ENCODE data around the gene RNF138. TPM values are rescaled to one million over a fixed set of nuclear protein-coding genes. Genes with fewer than 3 reads are reported as not detected.
"Not testable (repeated sequence)": the region's sequence is repeated elsewhere in the genome, so short reads cannot be mapped to it uniquely, and the experiment has no call there.

RNF138 gene
- total RNA-seq, 5 donors from 2014 or later (not counting 1 experiment from before 2014, with no cell fraction given), result 61.3 to 103 (median 67.5) TPM

GRCh38 chr18:32081881-32082280 lies 9.8 kb upstream of the RNF138 start:
- H3K4me1 Mint-ChIP-seq, result peaks cover 29 to 35% (median 33%) of the 10 kb centered on the region in 3 donors
- CTCF ChIA-PET, result no interaction called here
- H3K27ac ChIP-seq (ENCODE audit: low read length), result no peak overlapping the region
- POLR2A ChIA-PET, result no interaction called here
- DNase-seq, result no peak
- H3K27ac Mint-ChIP-seq, result no peak overlapping the region
- H3K4me1 ChIP-seq (ENCODE audit: control insufficient read depth in 1 of 2, extremely low read depth in 1 of 2, insufficient read depth in 2 of 2, low read length in 2 of 2), result peaks cover 19 to 26% of the 10 kb centered on the region in 2 experiments
- ATAC-seq (replicated peaks in 1 of 4), result no peak
- H3K4me3 ChIP-seq (ENCODE audit: control insufficient read depth in 1 of 2, extremely low read depth in 1 of 2, low read length in 1 of 2), result no peak overlapping the region
- no peaks in the 10 kb centered on the region for H3K9me3 Mint-ChIP-seq
- no peaks in the 10 kb centered on the region for H3K36me3 ChIP-seq (ENCODE audit: control insufficient read depth in 2 of 2, extremely low read depth in 1 of 2, insufficient read depth in 1 of 2, low read length in 1 of 2)
- peaks cover 20% of the 10 kb centered on the region for H3K36me3 Mint-ChIP-seq
- H3K27me3 Mint-ChIP-seq, result peaks cover 0 to 1% of the 10 kb centered on the region in 2 donors
- no CpG with 5 or more reads among the region's 1 CpG for WGBS (ENCODE audit: insufficient coverage)
- no peaks in the 10 kb centered on the region for H3K9me3 ChIP-seq
- no peak overlapping the region for H3K4me3 Mint-ChIP-seq
- H3K27me3 ChIP-seq (replicated peaks in 1 of 2; ENCODE audit: control insufficient read depth in 2 of 2, extremely low read depth in 1 of 2, insufficient read depth in 2 of 2, low read length in 1 of 2), result no peaks in the 10 kb centered on the region

DNA sequence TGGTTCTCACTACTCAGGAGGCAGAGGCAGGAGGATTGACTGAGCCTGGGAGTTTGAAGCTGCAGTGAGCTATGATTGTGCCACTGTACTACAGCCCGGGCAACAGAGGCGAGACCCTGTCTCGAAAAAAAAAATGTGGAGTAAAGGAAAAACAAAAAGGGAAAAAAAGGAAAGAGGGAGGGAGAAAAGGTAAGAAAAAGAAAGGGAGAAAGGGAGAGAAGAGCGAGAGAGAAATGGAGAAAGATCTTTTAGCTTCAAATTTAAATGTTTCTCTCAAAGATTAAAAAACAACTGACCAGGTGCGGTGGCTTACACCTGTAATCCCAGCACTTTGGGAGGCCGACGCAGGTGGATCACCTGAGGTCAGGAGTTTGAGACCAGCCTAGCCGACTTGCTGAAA lies 7.9 kb upstream of the RNF138 start:
- no peaks in the 10 kb centered on the region for H3K27me3 ChIP-seq (replicated peaks in 1 of 2; ENCODE audit: control insufficient read depth in 2 of 2, extremely low read depth in 1 of 2, insufficient read depth in 2 of 2, low read length in 1 of 2)
- no peaks in the 10 kb centered on the region for H3K36me3 ChIP-seq (ENCODE audit: control insufficient read depth in 2 of 2, extremely low read depth in 1 of 2, insufficient read depth in 1 of 2, low read length in 1 of 2)
- Mint-ChIP-seq H3K27me3 (peaks cover 0 to 1% of the 10 kb centered on the region in 2 donors), H3K27ac (peak overlapping the region; percentile 87 to 96), H3K36me3 (peaks cover 18% of the 10 kb centered on the region), H3K4me3 (peak overlapping the region in 1 of 3 donors; percentile 4), H3K4me1 (peaks cover 36 to 44% (median 39%) of the 10 kb centered on the region in 3 donors), H3K9me3 (no peaks in the 10 kb centered on the region)
- no peaks in the 10 kb centered on the region for H3K9me3 ChIP-seq
- peaks cover 19 to 26% of the 10 kb centered on the region in 2 experiments for H3K4me1 ChIP-seq (ENCODE audit: control insufficient read depth in 1 of 2, extremely low read depth in 1 of 2, insufficient read depth in 2 of 2, low read length in 2 of 2)
- H3K27ac ChIP-seq (ENCODE audit: low read length), result no peak overlapping the region
- ChIA-PET CTCF (interaction anchor here (0.6 to 1.2 kb wide), 2 partner anchors 11 kb away, joined by 4 to 5 read pairs; no protein-coding TSS in a partner anchor), POLR2A (interaction anchor here in 1 of 2 donors (1.5 kb wide), 1 partner anchor 66 kb away, joined by 3 read pairs; the partner anchor contains the start of gene RNF125)
- no peak for ATAC-seq (replicated peaks in 1 of 4)
- WGBS (ENCODE audit: insufficient coverage), result 94% methylated on average over 7 of the region's 8 CpGs
- H3K4me3 ChIP-seq (ENCODE audit: control insufficient read depth in 1 of 2, extremely low read depth in 1 of 2, low read length in 1 of 2), result no peak overlapping the region
- DNase-seq, result no peak

DNA sequence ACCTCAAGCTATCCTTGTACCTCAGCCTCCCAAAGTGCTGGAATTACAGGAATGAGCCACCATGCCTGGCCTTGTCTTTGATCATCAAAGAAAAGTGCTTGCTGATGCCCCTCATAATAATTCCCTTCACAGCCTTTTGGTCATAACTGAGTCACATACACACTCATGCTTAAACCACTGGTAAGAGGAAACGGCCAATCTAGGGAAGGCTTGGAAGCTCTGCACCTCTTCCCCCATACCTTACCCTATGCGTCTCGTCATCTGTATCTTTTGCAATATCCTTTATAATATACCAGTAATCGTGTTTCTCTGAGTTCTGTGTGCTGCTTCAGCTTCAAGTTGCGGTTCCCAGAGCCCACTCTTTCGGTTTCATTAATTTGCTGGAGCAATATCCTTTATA lies 4.8 kb upstream of the RNF138 start:
- peak overlapping the region in 1 of 2 donors; percentile 13 for H3K27ac Mint-ChIP-seq
- WGBS (ENCODE audit: insufficient coverage), result 80% methylated on average over 1 of the region's 6 CpGs

DNA sequence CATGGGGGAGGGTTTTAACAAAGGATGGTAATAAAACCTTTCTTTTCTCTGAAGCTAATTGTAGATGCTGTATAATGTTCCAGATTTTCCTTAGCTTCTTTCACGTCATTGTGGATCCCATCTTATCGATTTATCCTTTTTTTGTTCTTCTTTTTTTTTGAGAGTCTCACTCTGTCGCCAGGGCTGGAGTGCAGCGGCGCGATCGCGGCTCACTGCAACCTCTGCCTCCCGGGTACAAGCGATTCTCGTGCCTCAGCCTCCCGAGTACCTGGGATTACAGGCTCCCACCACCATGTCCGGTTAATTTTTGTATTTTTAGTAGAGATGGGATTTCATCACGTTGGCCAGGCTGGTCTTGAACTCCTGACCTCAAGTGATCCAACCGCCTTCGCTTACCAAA lies 843 bp upstream of the RNF138 start:
- CTCF ChIA-PET, result interaction anchor here in 1 of 2 donors (0.6 to 1.8 kb wide), 4 partner anchors 13 to 66 kb away, joined by 3 to 8 read pairs (median 3); no protein-coding TSS in a partner anchor
- ATAC-seq (replicated peaks in 1 of 4); H3K27ac ChIP-seq (ENCODE audit: low read length); DNase-seq; H3K27me3 ChIP-seq (replicated peaks in 1 of 2; ENCODE audit: control insufficient read depth in 2 of 2, extremely low read depth in 1 of 2, insufficient read depth in 2 of 2, low read length in 1 of 2); H3K4me3 ChIP-seq (ENCODE audit: control insufficient read depth in 1 of 2, extremely low read depth in 1 of 2, low read length in 1 of 2); H3K36me3 ChIP-seq (ENCODE audit: control insufficient read depth in 2 of 2, extremely low read depth in 1 of 2, insufficient read depth in 1 of 2, low read length in 1 of 2); H3K9me3 Mint-ChIP-seq; H3K9me3 ChIP-seq; H3K4me3 Mint-ChIP-seq; H3K27me3 Mint-ChIP-seq: not testable (repeated sequence)
- WGBS (ENCODE audit: insufficient coverage), result 95% methylated on average over 15 of the region's 16 CpGs
- H3K4me1 ChIP-seq (ENCODE audit: control insufficient read depth in 1 of 2, extremely low read depth in 1 of 2, insufficient read depth in 2 of 2, low read length in 2 of 2), result peaks cover 28 to 39% of the 10 kb centered on the region in 2 experiments
- POLR2A ChIA-PET, result interaction anchor here (0.6 to 2.3 kb wide), 6 partner anchors 70 to 156 kb away, joined by 3 to 31 read pairs (median 4); partner anchors contain the start of gene RNF125 (in 2 of the 2)
- Mint-ChIP-seq H3K27ac (peak overlapping the region in 1 of 2 donors; percentile 71), H3K4me1 (peaks cover 39 to 47% (median 45%) of the 10 kb centered on the region in 3 donors), H3K36me3 (peaks cover 13% of the 10 kb centered on the region)

More for the DNA sequence above, 4.8 kb upstream of the RNF138 start:
- Mint-ChIP-seq H3K4me3 (no peak overlapping the region), H3K4me1 (peaks cover 40 to 50% (median 49%) of the 10 kb centered on the region in 3 donors), H3K9me3 (no peaks in the 10 kb centered on the region), H3K27me3 (peaks cover 0 to 1% of the 10 kb centered on the region in 2 donors), H3K36me3 (peaks cover 3% of the 10 kb centered on the region)
- Histone ChIP-seq H3K9me3 (no peaks in the 10 kb centered on the region), H3K4me1 (ENCODE audit: control insufficient read depth in 1 of 2, extremely low read depth in 1 of 2, insufficient read depth in 2 of 2, low read length in 2 of 2) (peaks cover 22 to 35% of the 10 kb centered on the region in 2 experiments), H3K36me3 (ENCODE audit: control insufficient read depth in 2 of 2, extremely low read depth in 1 of 2, insufficient read depth in 1 of 2, low read length in 1 of 2) (no peaks in the 10 kb centered on the region), H3K4me3 (ENCODE audit: control insufficient read depth in 1 of 2, extremely low read depth in 1 of 2, low read length in 1 of 2) (no peak overlapping the region), H3K27me3 (replicated peaks in 1 of 2; ENCODE audit: control insufficient read depth in 2 of 2, extremely low read depth in 1 of 2, insufficient read depth in 2 of 2, low read length in 1 of 2) (no peaks in the 10 kb centered on the region), H3K27ac (ENCODE audit: low read length) (no peak overlapping the region)
- ChIA-PET CTCF (interaction anchor here (0.7 to 2.9 kb wide), 3 partner anchors 12 to 67 kb away, joined by 3 to 20 read pairs (median 12); no protein-coding TSS in a partner anchor), POLR2A (no interaction called here)
- no peak for ATAC-seq (replicated peaks in 1 of 4)
- no peak for DNase-seq

DNA sequence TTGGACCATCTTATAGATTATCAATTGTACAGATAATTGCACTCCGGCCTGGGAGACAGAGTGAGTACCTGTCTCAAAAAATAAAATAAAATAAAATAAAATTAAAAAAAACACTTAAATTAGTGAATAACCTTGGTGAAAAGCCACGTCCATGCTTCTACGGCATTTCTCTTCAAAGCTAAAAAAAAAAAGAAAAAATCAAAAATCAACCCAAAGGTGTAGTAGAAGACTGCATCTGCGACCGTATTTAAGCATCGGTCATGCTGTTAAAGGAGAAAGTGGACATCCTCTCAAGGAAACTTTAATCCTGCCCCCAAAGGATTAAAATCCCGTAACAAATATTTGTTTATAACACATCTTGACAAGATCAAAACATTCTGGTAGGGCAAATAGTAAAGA lies 350 bp upstream of the RNF138 start:
- POLR2A ChIA-PET, result interaction anchor here (0.5 to 2.3 kb wide), 8 partner anchors 12 to 156 kb away, joined by 3 to 31 read pairs (median 5); partner anchors contain the start of genes RNF125 (in 2 of the 2) and TRAPPC8 (in 2 of the 2)
- Histone ChIP-seq H3K27me3 (replicated peaks in 1 of 2; ENCODE audit: control insufficient read depth in 2 of 2, extremely low read depth in 1 of 2, insufficient read depth in 2 of 2, low read length in 1 of 2) (no peaks in the 10 kb centered on the region), H3K9me3 (no peaks in the 10 kb centered on the region), H3K4me3 (ENCODE audit: control insufficient read depth in 1 of 2, extremely low read depth in 1 of 2, low read length in 1 of 2) (peak overlapping the region; percentile 47 to 76), H3K4me1 (ENCODE audit: control insufficient read depth in 1 of 2, extremely low read depth in 1 of 2, insufficient read depth in 2 of 2, low read length in 2 of 2) (peaks cover 28 to 39% of the 10 kb centered on the region in 2 experiments), H3K36me3 (ENCODE audit: control insufficient read depth in 2 of 2, extremely low read depth in 1 of 2, insufficient read depth in 1 of 2, low read length in 1 of 2) (peaks cover 0 to 3% of the 10 kb centered on the region in 2 donors), H3K27ac (ENCODE audit: low read length) (peak overlapping the region; percentile 98)
- WGBS (ENCODE audit: insufficient coverage), result no CpG with 5 or more reads among the region's 7 CpGs
- no peaks in the 10 kb centered on the region for H3K9me3 Mint-ChIP-seq
- H3K4me3 Mint-ChIP-seq, result peak overlapping the region; percentile 95 to 97 (median 96)
- no peak for DNase-seq
- H3K36me3 Mint-ChIP-seq, result peaks cover 16% of the 10 kb centered on the region
- H3K4me1 Mint-ChIP-seq, result peaks cover 40 to 48% (median 45%) of the 10 kb centered on the region in 3 donors
- CTCF ChIA-PET, result interaction anchor here (0.5 to 1.3 kb wide), 8 partner anchors 14 to 149 kb away, joined by 3 to 12 read pairs (median 4); partner anchors contain the start of genes RNF125 (in 1 of the 2) and TRAPPC8 (in 1 of the 2)
- ATAC-seq (replicated peaks in 1 of 4), result no peak
- H3K27ac Mint-ChIP-seq, result peak overlapping the region; percentile 95 to 96
- H3K27me3 Mint-ChIP-seq, result no peaks in the 10 kb centered on the region

DNA sequence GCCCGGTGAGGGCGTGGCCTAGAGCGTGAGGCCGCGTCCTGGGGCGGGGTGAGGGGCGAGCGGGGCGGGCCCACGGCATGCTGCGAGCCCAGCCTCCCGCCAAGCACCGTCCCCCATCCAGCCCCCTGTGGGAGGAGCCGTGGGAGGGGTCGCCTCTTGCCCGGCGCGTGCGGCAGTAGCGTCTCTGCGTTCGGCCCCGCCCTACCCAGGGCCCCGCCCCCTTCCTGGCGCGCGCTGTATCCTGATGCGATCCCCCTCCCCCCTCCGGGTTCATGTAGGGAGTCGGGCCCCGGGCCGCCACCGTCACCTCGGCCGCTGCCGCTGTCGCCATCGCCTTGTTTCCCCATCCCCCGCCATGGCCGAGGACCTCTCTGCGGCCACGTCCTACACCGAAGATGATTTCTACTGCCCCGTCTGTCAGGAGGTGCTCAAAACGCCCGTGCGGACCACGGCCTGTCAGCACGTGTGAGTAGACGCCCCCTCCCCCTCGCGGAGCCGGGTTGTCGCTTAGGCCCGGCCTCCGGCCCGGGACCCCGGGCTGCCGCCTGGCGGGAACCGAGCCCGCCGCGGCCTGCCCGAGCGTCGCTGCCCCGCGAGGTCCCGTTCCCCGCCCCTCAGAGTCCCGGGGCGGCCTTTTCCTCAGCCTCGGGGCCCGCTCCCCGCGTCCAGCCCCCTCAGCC lies 888 bp downstream of the RNF138 start:
- H3K27ac Mint-ChIP-seq, result peak overlapping the region; percentile 97

More for the DNA sequence above, 888 bp downstream of the RNF138 start:
- H3K4me3 Mint-ChIP-seq, result peak overlapping the region; percentile 95 to 97 (median 96)
- ATAC-seq (replicated peaks in 1 of 4) (peak; percentile 86 to 94 (median 89)), DNase-seq (peak; percentile 96 to 100 (median 99))
- H3K36me3 ChIP-seq (ENCODE audit: control insufficient read depth in 2 of 2, extremely low read depth in 1 of 2, insufficient read depth in 1 of 2, low read length in 1 of 2), result peaks cover 0 to 4% of the 10 kb centered on the region in 2 donors
- peaks cover 39 to 46% of the 10 kb centered on the region in 2 experiments for H3K4me1 ChIP-seq (ENCODE audit: control insufficient read depth in 1 of 2, extremely low read depth in 1 of 2, insufficient read depth in 2 of 2, low read length in 2 of 2)
- no peaks in the 10 kb centered on the region for H3K27me3 Mint-ChIP-seq
- peak overlapping the region; percentile 91 to 96 for H3K4me3 ChIP-seq (ENCODE audit: control insufficient read depth in 1 of 2, extremely low read depth in 1 of 2, low read length in 1 of 2)
- peaks cover 45 to 50% (median 50%) of the 10 kb centered on the region in 3 donors for H3K4me1 Mint-ChIP-seq
- H3K9me3 ChIP-seq, result no peaks in the 10 kb centered on the region
- H3K36me3 Mint-ChIP-seq, result peaks cover 18% of the 10 kb centered on the region
- no peaks in the 10 kb centered on the region for H3K27me3 ChIP-seq (replicated peaks in 1 of 2; ENCODE audit: control insufficient read depth in 2 of 2, extremely low read depth in 1 of 2, insufficient read depth in 2 of 2, low read length in 1 of 2)
- H3K9me3 Mint-ChIP-seq, result no peaks in the 10 kb centered on the region
- under 1% methylated on average over 69 of the region's 77 CpGs for WGBS (ENCODE audit: insufficient coverage)
- peak overlapping the region; percentile 98 for H3K27ac ChIP-seq (ENCODE audit: low read length)
- POLR2A ChIA-PET, result interaction anchor here (0.6 to 2.3 kb wide), 8 partner anchors 52 to 149 kb away, joined by 3 to 31 read pairs (median 4); partner anchors contain the start of genes RNF125 (in 2 of the 2) and TRAPPC8 (in 2 of the 2)
- CTCF ChIA-PET, result interaction anchor here (0.6 to 1.3 kb wide), 8 partner anchors 20 to 150 kb away, joined by 3 to 12 read pairs (median 4); partner anchors contain the start of genes RNF125 (in 1 of the 2) and TRAPPC8 (in 1 of the 2)
